D341Med (cell line): Measurements from ENCODE around the gene MYH9.
"Not testable (repeated sequence)": the region's sequence is repeated elsewhere in the genome, so short reads cannot be mapped to it uniquely, and the experiment has no call there.

Experiments
- DNase-seq: peaks from one replicate; pipeline ENCODE4 v3.0.0; 2012; ENCODE audit warnings: low spot score

MYH9 gene

DNA sequence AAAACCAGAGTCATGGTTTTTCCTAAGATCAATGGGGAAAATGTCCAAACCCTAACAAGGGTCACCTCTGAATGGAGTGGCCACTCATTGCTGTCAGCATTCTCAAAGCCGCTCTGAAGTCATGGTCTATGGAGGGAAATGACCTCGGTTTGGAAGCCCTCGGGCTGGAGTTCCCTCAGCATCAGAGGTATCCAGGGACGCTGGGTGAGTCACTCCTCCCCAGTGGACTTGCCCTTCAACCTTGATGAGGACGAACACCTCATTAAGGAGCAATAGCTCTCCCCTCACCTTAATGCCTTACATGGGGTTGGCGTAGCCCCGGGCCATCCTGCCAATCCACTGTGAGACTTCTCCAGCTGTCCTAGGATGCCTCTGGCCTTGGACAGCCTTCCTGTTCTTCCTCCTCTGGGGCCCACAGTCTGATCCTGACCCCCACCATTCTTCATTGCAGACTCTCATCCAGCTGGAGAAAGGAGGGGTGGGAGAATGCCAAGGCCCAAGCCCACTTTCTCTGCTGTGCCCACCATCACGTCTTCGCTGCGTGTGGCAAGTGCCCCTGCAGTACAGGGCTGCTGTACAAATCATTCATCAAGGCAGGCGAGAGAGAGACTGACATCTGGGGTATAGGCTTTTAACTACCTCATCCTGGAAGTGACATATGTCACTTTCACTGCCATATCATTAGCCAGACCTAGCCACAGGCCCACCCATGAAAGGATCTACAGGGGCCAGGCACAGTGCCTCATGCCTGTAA, 25.4 kb upstream of the MYH9 start:
- DNase-seq, result no peak

DNA sequence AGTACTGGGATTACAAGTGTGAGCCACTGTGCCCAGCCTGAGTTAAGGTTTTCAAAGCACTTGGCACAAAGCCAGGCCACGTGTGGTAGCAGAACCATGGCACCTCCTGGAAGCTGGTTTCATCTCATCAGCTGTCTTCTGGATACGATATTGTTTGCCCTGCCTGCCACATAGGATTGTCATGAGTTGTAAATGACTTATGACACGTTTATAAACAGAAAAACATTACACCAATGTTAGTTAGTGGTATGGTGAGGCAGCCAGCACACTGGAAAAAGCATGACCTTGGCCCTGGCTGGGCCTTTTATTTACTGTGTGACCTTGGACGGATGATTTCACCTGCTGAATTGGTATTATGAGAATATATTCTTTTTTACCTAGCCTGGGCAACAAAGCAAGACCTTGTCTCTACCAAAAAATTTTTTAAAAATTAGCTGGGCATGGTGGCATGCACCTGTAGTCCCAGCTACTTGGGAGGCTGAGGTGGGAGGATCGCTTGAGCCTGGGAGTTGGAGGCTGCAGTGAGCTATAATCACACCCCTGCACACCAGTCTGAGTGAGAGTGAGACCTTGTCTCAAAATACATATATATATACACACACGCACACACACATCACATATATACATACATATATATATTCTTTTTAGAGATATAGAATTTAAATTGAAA, 24.0 kb upstream of the MYH9 start:
- DNase-seq, result no peak

DNA sequence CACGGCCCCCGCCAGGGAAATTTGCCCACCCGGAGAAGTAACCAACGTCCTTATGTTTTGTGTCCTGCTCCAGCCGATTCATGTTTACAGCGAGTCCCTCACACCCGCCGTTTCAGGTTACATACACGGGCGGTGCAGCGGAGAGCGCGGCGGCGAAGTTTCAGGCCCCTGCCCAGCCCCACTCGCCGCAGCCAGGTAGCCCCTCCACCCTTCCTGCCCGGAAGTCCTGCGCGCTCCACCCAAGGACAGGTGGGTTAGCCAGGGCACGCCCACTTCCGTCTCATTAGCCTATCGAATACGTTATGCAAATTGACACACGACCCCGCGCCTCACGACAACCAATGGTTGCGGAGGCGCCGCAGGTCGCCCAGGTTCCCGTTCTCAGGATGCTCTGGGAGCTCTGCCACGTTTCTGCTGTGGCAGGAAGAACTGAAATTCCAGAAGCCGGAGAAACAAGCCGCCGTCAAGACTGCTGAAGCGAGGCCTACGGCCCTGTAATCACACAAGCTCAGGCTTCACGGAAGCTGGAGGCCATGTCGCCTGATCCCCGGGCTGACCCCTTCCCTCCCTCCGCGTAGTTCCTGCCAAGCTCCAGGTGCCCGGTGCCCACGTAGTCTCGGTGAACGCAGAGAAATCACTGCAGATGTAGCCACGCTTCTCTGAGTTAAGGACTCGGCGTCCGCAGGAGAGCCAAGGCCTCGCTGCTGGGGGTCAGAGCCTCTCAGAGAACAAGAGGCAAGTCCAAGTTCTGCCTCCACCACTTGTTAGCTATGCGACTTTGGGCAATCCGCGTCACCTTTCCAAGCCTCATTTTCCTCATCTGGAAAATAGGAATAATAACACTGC, 22.4 kb upstream of the MYH9 start:
- DNase-seq, result no peak

DNA sequence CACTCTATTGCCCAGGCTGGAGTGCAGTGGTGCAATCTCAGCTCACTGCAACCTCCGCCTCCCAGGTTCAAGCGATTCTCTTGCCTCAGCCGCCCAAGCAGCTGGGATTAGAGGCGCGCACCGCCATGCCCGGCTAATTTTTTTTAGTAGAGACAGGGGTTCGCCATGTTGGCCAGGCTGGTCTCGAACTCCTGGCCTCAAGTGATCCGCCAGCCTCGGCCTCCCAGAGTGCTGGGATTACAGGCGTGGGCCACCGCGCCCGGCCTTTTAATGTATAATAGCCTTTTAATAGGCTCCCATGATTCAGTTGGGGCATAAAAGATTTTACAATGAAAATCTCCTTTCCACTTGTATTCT, 21.8 kb upstream of the MYH9 start:
- not testable (repeated sequence) for DNase-seq

DNA sequence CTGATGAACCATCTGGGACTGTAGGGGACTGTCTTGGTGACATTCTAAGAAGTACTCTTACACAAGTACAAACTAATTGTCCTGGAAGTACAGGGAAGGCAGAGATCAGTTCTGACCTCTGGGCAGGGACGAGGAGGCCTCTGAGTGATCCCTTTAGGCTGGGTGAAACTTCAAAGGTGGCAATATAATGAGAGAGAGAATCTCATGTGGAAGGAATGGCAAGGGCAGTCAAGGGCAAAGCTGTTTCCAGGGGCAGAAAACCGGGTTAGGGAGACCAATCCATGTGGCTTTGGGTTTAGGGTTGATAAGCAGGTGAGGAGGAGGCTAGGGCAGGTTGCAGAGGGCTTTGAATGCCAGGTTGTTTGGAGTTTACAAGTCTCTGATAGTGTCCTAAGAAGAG, 21.3 kb upstream of the MYH9 start:
- no peak for DNase-seq

DNA sequence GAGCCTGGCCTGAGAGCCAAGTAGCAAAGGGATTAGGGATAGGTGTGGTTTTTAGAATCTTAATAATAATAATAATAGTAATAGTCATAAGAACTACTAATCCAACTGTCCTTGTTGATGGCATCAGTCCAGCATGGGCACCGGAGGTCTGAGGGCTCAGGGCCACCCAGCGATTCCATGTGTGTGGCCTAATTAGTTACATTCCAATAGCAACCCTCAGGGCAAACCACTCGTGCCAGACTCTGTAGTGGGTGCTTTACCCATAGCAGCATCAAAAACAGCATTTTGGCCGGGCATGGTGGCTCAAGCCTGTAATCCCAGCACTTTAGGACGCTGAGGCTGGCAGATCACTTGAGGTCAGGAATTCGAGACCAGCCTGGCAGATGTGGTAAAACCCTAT, 19.0 kb upstream of the MYH9 start:
- no peak for DNase-seq

DNA sequence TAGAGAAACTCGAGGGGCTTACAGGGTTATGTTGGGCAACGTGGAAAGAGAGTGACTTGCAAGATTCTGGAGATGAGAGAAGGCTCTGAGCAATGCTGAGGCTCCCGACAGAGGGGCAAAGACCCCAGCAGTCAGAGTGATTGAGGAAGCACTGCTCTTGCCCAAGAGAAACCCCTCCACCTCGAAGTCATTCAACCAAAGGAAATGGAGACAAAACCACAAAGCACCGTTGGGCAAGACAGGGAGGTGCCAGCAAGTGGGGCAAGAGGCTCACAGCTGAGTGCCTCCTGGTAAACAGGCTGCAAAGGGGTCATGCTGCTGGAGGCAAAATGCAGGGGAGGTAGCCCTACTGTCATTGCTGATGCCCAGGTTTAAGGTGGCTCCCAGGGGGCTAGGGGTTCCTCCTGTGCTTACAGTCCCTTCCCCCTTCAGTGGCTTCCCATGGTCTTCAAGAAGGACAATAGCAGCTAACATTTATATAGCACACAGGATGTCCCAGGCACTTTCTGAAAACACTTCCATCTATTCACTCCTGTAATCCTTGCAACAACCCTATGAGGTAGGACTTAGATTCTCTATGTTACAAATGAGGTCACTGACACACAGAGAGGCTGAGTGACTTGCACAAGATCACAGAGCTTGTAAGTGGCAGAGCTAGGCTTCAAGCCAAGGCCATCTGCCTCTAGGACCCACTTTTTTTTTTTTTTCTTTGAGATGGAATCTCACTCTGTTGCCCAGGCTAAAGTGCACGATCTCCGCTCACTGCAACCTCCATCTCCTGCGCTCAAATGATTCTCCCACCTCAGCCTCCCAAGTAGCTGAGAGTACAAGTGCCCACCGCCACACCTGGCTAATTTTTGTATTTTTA, 18.1 kb upstream of the MYH9 start:
- DNase-seq, result no peak

DNA sequence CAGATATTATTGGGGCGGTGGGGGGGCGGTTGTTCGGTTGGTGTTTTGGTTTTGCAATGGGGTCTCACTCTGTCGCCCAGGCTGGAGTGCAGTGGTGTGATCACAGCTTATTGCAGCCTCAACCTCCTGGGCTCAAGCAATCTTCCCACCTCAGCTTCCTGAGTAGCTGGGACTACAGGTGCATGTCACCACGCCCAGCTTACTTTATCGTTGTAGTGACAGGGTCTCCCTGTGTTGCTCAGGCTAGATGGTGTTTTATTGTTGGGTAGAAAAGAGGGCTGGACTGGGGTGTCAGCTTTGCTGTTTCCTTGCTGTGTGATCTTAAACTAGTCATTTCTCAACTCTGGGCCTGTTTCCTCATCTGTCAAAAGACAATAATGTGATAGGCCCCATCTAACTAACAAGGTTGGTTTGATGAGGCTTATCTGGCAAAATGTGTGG, 17.5 kb upstream of the MYH9 start:
- no peak for DNase-seq

DNA sequence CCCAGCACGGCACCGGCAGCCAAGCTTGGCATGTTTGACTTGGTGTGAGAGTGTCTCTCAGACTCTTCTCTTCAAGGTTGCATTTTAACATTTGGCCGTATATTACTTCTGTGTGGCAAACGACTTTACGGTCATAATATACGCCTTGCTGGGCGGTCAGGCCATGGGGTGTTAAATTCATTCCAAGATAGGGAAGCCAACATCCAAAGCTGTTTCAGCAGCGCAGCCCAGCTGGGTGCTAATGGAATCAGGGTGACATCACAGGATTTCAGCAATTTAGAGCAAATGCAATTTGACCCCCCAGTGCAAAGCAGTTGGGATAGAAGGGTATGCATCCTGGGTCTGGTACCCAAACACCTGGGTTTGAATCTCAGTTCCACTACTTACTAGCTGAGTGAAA, 16.7 kb upstream of the MYH9 start:
- DNase-seq, result no peak

DNA sequence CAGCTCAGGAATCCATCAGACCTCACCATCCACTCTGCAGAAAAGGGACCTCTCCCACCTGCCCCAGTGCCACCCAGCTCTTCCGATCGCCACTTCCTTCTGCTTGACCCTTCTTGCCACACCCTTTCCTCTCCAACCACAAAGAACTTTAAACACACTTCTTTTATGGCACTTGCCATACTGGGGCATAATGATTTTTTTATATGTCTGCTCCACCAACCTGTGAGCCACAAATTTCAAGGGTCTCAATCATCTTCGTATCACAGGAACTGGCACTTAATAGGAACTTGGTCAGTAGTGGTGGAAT, 11.7 kb upstream of the MYH9 start:
- DNase-seq, result no peak

DNA sequence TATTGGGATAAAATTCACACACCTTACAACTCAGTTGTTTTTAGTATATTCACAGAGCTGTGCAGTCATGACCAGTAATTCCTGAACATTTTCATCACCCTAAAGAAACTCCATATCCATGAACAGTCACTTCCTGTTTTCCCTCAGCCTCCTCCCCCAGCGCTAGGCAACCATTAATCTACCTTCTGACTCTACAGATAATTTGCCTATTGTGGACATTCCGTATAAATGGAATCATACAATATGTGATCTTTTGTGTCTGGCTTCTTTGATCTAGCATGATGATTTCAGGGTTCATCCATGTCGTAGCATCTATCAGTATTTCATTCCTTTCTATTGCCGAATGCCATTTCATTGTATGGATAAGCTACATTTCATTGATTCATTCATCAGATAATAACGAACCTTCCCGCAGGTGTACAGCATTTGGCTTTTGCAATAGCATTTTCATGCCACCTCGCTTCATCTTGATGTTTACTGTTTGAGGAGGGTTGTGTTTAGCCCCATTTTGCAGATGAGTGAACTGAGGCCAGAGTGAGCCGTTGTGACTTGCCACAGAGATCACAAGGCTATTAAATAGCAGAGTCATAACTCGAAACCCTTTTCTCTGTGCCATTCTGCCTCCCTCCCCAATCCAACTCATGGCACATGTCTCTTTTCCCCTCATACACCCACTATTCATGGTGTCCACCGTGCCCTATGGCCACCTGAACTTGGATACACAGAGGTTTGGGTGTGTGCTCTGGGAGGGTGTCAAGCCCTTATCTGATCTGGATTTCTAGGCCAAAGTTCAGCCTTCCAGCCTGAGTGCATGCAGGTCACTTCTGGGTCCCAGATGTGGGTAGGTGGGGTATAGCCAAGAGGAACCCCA, 11.1 kb upstream of the MYH9 start:
- DNase-seq, result no peak

DNA sequence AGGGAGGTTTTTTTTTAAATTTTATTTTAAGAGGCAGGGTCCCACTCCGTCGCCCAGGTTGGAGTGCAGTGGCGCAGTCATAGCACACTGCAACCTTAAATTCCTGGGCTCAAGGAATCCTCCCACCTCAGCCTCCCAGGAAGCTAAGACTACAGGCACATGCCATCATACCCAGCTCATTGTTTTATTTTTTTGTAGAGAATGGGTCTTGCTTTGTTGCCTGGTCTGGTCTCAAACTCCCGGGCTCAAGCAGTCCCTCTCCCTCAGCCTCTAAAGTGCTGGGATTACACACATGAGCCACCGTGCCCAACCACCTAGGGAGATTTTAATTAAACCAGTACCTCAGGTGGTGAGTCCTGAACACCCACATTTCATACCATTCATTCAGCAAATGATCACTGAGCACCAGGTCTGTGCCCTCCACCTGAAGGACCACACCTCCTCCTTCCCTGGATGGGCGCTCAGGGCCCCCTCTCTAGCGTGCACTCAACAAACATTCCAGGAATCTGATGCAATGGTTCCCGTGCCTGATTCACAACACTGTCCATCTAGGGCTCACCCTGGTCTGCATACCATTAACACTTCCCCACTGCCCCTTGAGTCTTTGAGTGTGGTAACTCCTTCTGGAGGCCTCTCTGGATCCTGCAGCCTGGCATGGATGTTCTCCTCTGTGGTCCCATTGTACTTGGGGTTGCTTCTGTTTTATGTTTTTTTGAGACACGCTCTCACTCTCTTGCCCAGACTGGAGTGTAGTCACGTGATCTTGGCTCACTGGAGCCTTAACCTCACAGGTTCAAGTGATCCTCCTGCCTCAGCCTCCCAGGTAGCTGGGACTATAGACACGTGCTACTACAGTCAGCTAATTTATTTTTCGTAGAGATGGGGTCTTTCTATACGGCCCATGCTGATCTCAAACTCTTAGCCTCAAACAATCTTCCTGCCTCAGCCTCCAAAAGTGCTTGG, 9.6 kb upstream of the MYH9 start:
- DNase-seq, result no peak

DNA sequence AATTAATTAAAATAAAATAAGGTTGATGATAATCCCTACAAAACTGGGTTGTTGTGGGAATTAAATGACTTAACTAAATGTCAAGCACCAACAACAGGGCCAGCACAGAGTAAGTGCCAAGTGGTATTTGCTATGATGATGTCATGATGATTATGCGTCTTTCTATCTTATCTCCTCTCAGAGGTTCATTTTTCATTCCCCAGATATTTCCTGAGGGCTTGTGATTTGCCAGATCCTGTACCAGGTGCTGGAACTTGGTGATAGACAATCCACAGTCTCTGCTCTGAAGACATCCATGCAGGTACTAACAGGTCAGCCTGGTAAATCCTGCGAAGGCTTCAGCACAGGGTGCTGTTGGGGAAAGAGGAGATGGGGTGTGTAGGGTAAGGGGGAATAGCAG, 8.1 kb upstream of the MYH9 start:
- DNase-seq, result no peak

DNA sequence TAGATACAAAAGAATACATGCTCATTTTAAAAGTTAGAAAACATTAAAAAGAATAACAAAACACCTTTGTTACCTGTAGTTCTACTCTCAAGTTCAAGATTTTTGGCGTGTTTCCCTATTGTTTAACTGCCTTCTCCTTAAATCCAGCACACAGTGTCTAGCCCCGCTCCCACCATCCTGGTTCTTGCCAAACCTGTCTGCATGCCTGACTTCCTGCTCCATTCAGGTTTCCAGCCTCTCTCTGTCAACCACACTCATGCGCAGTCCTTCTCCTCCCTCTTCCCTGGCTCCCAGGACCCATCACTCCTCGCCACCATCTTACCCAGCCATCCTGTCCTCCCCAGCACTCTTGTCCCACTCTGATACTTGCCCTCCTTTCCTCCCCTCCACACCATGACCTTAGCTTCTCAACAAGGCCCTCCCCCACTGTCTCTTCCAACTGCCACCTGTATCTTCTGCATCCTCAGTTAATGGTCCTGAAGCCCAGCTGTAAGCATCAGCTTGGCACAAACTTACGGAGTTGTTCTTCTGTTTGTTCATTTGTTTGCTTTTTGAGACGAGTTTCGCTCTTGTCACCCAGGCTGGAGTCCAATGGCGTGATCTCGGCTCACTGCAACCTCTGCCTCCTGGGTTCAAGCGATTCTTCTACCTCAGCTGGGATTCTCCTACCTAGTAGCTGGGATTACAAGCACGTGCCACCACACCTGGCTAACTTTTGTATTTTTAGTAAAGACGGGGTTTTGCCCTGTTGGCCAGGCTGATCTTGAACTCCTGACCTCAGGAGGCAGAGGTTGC, 7.5 kb upstream of the MYH9 start:
- DNase-seq, result no peak

DNA sequence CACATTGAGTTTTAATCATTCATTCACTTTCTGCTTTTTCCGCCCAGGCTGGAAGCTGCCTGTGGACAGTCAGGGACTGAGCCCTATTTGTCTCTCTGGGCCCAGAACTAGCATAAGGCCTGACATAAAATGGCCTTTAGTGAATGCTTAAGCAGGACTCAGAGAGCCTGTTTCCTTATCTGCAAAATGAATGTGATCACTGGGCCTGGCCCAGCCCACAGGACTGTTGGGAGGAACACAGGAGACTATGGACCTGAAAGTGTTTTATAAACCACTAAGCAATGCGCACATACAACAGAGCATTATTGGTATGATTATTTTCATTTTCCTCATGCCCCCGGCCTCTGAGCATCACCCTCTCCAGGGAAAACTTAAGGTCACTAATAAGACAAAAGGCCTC, 3.9 kb upstream of the MYH9 start:
- DNase-seq, result no peak

DNA sequence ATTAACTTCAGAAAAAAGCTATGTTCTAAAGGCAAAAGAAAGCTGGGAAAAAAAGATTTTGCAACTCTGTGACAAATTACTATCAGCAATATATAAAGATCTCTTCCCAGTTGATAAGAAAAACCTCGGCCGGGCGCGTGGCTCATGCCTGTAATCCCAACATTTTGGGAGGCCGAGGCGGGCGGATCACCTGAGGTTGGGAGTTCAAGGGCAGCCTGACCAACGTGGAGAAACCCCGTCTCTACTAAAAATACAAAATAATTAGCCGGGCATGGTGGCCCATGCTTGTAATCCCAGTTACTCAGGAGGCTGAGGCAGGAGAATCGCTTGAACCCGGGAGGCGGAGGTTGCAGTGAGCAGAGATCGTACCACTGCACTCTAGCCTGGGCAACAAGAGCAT, 1.4 kb upstream of the MYH9 start:
- not testable (repeated sequence) for DNase-seq

DNA sequence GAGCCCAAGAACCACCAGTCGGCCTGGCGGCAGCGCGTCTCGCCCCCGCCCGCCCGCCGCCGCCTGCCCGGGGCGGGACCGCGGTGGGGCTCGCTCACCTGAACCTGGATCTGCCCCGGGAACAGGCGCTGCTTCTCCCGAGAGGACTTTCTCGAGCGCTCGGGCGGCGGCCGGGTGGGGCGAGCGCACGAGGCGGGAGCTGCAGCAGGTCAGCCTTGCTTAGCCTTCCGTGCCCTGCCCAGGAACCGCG, 133 bp downstream of the MYH9 start:
- DNase-seq, result no peak

DNA sequence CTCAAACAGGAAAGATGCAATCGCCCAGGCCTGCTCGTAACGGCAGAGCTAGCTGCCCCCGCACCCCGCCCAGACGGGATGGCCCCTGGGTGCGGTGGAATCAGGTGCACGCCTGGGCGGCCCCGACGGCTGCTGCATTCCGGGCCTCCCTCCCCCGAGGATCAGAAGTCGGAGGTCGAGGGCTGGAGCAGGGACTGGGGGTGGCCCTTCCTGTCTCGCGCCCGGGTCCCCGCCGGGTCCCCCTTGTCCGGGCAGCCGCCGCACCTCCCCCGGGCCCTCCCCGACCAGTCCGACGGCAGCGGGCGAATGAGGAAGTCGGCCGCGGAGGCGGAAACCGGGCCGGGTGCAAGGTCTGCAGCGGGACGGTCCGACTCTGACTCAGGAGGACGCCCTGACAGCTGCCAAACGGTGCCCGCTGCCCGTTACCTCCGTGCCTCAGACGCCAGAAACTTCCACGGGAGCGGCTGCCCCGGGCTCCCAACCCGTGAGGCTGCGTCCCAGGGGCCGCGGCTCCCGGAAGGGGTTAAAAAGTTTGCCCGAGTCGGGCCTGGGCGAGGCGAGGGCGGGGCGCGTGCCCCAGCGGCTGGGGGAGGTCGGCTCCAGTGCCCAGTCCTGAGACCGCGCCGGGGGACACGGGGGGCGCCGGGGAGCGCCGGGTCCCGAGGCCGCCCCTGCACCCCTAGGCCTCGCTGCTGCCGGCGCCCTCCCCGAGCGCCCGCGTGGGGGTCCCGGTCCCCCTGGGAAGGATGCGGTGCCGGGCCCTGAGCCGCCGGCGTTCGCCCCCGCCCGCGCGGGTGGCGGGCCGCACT, 663 bp downstream of the MYH9 start:
- peak; percentile 67 for DNase-seq
